Mucosa of stomach (tissue), 1 donor: ENCODE data around the gene SPDEF.

Experiments
- H3K27me3 ChIP-seq: one replicate; pipeline ENCODE4 v1.7.0; 2013; ENCODE audit warnings: mild to moderate bottlenecking, low read length; ENCODE audit not compliant: control insufficient read depth, insufficient read depth
- H3K36me3 ChIP-seq: one replicate; pipeline ENCODE4 v1.7.0; 2013; ENCODE audit warnings: low read length; ENCODE audit not compliant: control insufficient read depth, insufficient read depth
- H3K4me1 ChIP-seq: one replicate; pipeline ENCODE4 v1.7.0; 2013; ENCODE audit warnings: mild to moderate bottlenecking, low read length; ENCODE audit not compliant: control insufficient read depth, insufficient read depth
- H3K4me3 ChIP-seq: one replicate; pipeline ENCODE4 v1.7.0; 2013; ENCODE audit warnings: low read length
- H3K9ac ChIP-seq: one replicate; pipeline ENCODE4 v1.7.0; 2013; ENCODE audit warnings: mild to moderate bottlenecking, low read length, moderate library complexity
- H3K9me3 ChIP-seq: one replicate; pipeline ENCODE4 v1.7.0; 2013; ENCODE audit warnings: mild to moderate bottlenecking, low read length, moderate library complexity; ENCODE audit not compliant: control insufficient read depth
- donor health status: Pancreatic carcinoma.

SPDEF gene

GRCh38 chr6:34580707-34581560 lies 24.8 kb upstream of the SPDEF start:
- H3K9me3 ChIP-seq, result no peaks in the 10 kb centered on the region
- H3K36me3 ChIP-seq, result no peaks in the 10 kb centered on the region
- no peaks in the 10 kb centered on the region for H3K27me3 ChIP-seq
- H3K4me1 ChIP-seq, result peaks cover 16% of the 10 kb centered on the region
- no peak overlapping the region for H3K9ac ChIP-seq
- no peak overlapping the region for H3K4me3 ChIP-seq

GRCh38 chr6:34578445-34579262 lies 22.5 kb upstream of the SPDEF start:
- Histone ChIP-seq H3K27me3 (peaks cover 8% of the 10 kb centered on the region), H3K9me3 (no peaks in the 10 kb centered on the region), H3K4me1 (no peaks in the 10 kb centered on the region), H3K4me3 (no peak overlapping the region), H3K9ac (no peak overlapping the region), H3K36me3 (no peaks in the 10 kb centered on the region)

- Histone ChIP-seq H3K27me3 (peaks cover 8% of the 10 kb centered on the region), H3K4me1 (no peaks in the 10 kb centered on the region), H3K9me3 (no peaks in the 10 kb centered on the region), H3K9ac (no peak overlapping the region), H3K36me3 (no peaks in the 10 kb centered on the region), H3K4me3 (no peak overlapping the region)
Measured at GRCh38 chr6:34576286-34576955, 20.3 kb upstream of the SPDEF start.

- Histone ChIP-seq H3K36me3 (no peaks in the 10 kb centered on the region), H3K27me3 (peaks cover 8% of the 10 kb centered on the region), H3K4me3 (no peak overlapping the region), H3K9ac (no peak overlapping the region), H3K4me1 (no peaks in the 10 kb centered on the region), H3K9me3 (no peaks in the 10 kb centered on the region)
Measured at GRCh38 chr6:34575326-34575725, 19.2 kb upstream of the SPDEF start.

GRCh38 chr6:34574647-34575293 lies 18.6 kb upstream of the SPDEF start:
- H3K4me3 ChIP-seq, result no peak overlapping the region
- no peaks in the 10 kb centered on the region for H3K9me3 ChIP-seq
- H3K27me3 ChIP-seq, result peaks cover 8% of the 10 kb centered on the region
- peaks cover 4% of the 10 kb centered on the region for H3K4me1 ChIP-seq
- H3K36me3 ChIP-seq, result no peaks in the 10 kb centered on the region
- no peak overlapping the region for H3K9ac ChIP-seq

GRCh38 chr6:34573567-34574183 lies 17.5 kb upstream of the SPDEF start:
- H3K4me1 ChIP-seq, result peaks cover 13% of the 10 kb centered on the region
- H3K27me3 ChIP-seq, result peaks cover 14% of the 10 kb centered on the region
- H3K9me3 ChIP-seq, result no peaks in the 10 kb centered on the region
- H3K9ac ChIP-seq, result no peak overlapping the region
- H3K4me3 ChIP-seq, result no peak overlapping the region
- H3K36me3 ChIP-seq, result no peaks in the 10 kb centered on the region

- Histone ChIP-seq H3K9me3 (no peaks in the 10 kb centered on the region), H3K36me3 (no peaks in the 10 kb centered on the region), H3K4me3 (no peak overlapping the region), H3K27me3 (peaks cover 15% of the 10 kb centered on the region), H3K9ac (no peak overlapping the region), H3K4me1 (peaks cover 21% of the 10 kb centered on the region)
Measured at GRCh38 chr6:34572585-34572984, 16.5 kb upstream of the SPDEF start.

GRCh38 chr6:34572021-34572420 lies 15.9 kb upstream of the SPDEF start:
- no peak overlapping the region for H3K9ac ChIP-seq
- peaks cover 26% of the 10 kb centered on the region for H3K4me1 ChIP-seq
- peaks cover 15% of the 10 kb centered on the region for H3K27me3 ChIP-seq
- no peak overlapping the region for H3K4me3 ChIP-seq
- H3K9me3 ChIP-seq, result no peaks in the 10 kb centered on the region
- no peaks in the 10 kb centered on the region for H3K36me3 ChIP-seq

- no peaks in the 10 kb centered on the region for H3K9me3 ChIP-seq
- H3K4me1 ChIP-seq, result peaks cover 30% of the 10 kb centered on the region
- no peaks in the 10 kb centered on the region for H3K36me3 ChIP-seq
- H3K4me3 ChIP-seq, result no peak overlapping the region
- H3K9ac ChIP-seq, result no peak overlapping the region
- peaks cover 15% of the 10 kb centered on the region for H3K27me3 ChIP-seq
Measured at GRCh38 chr6:34571388-34571787, 15.3 kb upstream of the SPDEF start.

- H3K4me3 ChIP-seq, result no peak overlapping the region
- no peaks in the 10 kb centered on the region for H3K9me3 ChIP-seq
- no peak overlapping the region for H3K9ac ChIP-seq
- H3K36me3 ChIP-seq, result no peaks in the 10 kb centered on the region
- H3K4me1 ChIP-seq, result peaks cover 30% of the 10 kb centered on the region
- H3K27me3 ChIP-seq, result peaks cover 15% of the 10 kb centered on the region
Measured at GRCh38 chr6:34570066-34570833, 14.1 kb upstream of the SPDEF start.
